Loucy (cell line): ENCODE results near the gene HAPLN2.

Experiments
- CTCF ChIP-seq: fragments of 200-600 bp; sonication (generic); conservative IDR thresholded peaks from 2 replicates; pipeline ENCODE4 v1.5.1; 2014; ENCODE audit warnings: mild to moderate bottlenecking, antibody characterized with exemption, low read length
- EZH2phosphoT487 ChIP-seq: fragments of 200-600 bp; IDR thresholded peaks from 2 replicates; pipeline ENCODE4 v1.6.1; 2018; ENCODE audit warnings: antibody characterized with exemption, mild to moderate bottlenecking, moderate library complexity, borderline replicate concordance

DNA sequence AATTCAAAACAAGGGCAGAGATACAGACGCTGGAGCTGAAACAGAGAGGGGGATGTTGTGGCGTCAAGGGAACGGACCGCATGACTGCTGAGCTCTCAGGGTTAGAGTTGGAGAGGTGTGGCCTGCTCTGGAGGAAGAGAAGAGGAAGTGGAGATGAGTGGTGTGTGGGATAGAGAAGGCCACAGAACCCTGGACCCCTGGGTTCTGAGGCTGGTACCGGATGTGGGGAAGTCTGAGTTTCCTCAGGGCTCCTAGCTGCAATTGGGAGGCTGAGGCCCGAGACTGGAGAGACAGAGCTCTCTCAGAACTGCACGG lies 24.5 kb downstream of the HAPLN2 start:
- TF ChIP-seq CTCF (no peak), EZH2phosphoT487 (no peak)
